Loucy (cell line): ENCODE data around the gene MANSC4.

Experiments
- H2AFZ ChIP-seq: fragments of 200-600 bp; sonication (generic); 2 replicates; pipeline ENCODE4 v1.6.0; 2016; ENCODE audit warnings: antibody characterized with exemption, mild to moderate bottlenecking, low read length, moderate library complexity
- H3F3A ChIP-seq: fragments of 200-600 bp; 2 replicates; pipeline ENCODE4 v1.6.0; 2016; ENCODE audit warnings: antibody characterized with exemption, low read depth, mild to moderate bottlenecking
- H3K27me3 ChIP-seq: fragments of 200-600 bp; sonication (generic); 2 replicates; pipeline ENCODE4 v1.6.1; 2014; ENCODE audit warnings: low read length, mild to moderate bottlenecking; ENCODE audit not compliant: insufficient read depth, poor library complexity, severe bottlenecking
- H3K36me3 ChIP-seq: fragments of 200-600 bp; sonication (generic); 2 replicates; pipeline ENCODE4 v1.6.1; 2016; ENCODE audit warnings: low read length; ENCODE audit not compliant: insufficient read depth
- H3K4me1 ChIP-seq: fragments of 200-600 bp; sonication (generic); 2 replicates; pipeline ENCODE4 v1.5.1; 2014; ENCODE audit warnings: low read length, mild to moderate bottlenecking; ENCODE audit not compliant: insufficient read depth, poor library complexity, severe bottlenecking
- H3K4me2 ChIP-seq: fragments of 200-600 bp; sonication (generic); 2 replicates; pipeline ENCODE4 v1.6.0; 2014; ENCODE audit warnings: antibody characterized with exemption, low read length, low read depth, mild to moderate bottlenecking; ENCODE audit not compliant: poor library complexity, severe bottlenecking
- H3K4me3 ChIP-seq: fragments of 200-600 bp; sonication (generic); 2 replicates; pipeline ENCODE4 v1.5.1; 2014; ENCODE audit warnings: low read length, mild to moderate bottlenecking, mixed read lengths; ENCODE audit not compliant: poor library complexity, severe bottlenecking
- H3K79me2 ChIP-seq: fragments of 200-600 bp; sonication (generic); 2 replicates; pipeline ENCODE4 v1.6.1; 2014; ENCODE audit warnings: low read length; ENCODE audit not compliant: insufficient read depth
- H3K9ac ChIP-seq: fragments of 200-600 bp; sonication (generic); 2 replicates; pipeline ENCODE4 v1.6.0; 2014; ENCODE audit warnings: mild to moderate bottlenecking, low read depth, low read length, moderate library complexity; ENCODE audit not compliant: poor library complexity, severe bottlenecking
- H3K9me2 ChIP-seq: fragments of 200-600 bp; sonication (generic); replicated peaks from 2 replicates; pipeline ENCODE4 v1.6.1; 2016; ENCODE audit warnings: low read depth, low read length, mixed read lengths
- H3K9me3 ChIP-seq: fragments of 200-600 bp; sonication (generic); 2 replicates; pipeline ENCODE4 v1.6.1; 2014; ENCODE audit warnings: mild to moderate bottlenecking, antibody characterized with exemption, low read length, low read depth; ENCODE audit not compliant: insufficient read depth
- H4K20me1 ChIP-seq: fragments of 200-600 bp; sonication (generic); 2 replicates; pipeline ENCODE4 v1.6.0; 2014; ENCODE audit warnings: antibody characterized with exemption, low read length, mild to moderate bottlenecking; ENCODE audit not compliant: insufficient read depth, poor library complexity, severe bottlenecking
- EZH2phosphoT487 ChIP-seq: fragments of 200-600 bp; IDR thresholded peaks from 2 replicates; pipeline ENCODE4 v1.6.1; 2018; ENCODE audit warnings: antibody characterized with exemption, mild to moderate bottlenecking, moderate library complexity, borderline replicate concordance
- TF ChIP-seq, protein P1 (sequence below): fragments of 200-600 bp; sonication (generic); conservative IDR thresholded peaks from 2 replicates; pipeline ENCODE4 v1.5.1; 2014; ENCODE audit warnings: mild to moderate bottlenecking, antibody characterized with exemption, low read length

MANSC4 gene

DNA sequence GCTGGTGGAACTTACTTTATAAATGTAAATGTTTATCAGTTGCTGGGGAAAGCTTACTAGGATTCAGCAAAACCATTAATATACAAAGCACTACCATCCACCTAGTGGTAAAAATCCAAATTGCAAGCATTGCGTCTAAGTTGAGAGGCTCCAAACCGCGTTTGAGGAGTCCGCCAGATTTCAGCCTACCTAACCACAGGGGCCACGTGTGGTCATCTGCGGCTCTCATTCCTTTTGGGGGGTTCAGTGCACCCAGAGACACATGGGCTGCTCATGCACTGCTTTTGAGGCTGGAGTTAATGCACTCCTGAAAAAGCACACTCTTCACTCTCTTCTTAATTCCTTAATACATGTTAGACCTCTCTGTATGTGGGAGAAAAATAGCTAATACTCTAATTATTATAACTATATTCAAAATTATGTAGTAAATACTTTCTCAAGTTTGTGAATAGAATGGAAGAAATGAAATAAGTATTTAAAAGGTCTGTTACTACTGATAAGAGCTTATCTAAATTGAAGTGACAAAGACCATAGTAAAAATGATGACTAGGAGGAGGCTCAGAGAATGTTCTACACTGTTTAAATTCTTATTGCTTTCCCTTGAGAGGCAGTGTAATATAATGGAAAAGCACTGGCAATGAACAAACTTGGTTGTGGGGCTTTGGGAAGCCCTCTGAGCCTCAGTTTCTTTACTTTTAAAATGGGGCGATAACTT is 41.4 kb upstream of the MANSC4 start:
- Histone ChIP-seq H3K36me3 (no peaks in the 10 kb centered on the region), H3K4me1 (peaks cover 3% of the 10 kb centered on the region), H3K4me2 (peak overlapping the region; percentile 38), H3K9me3 (no peaks in the 10 kb centered on the region), H3K9me2 (no peaks in the 10 kb centered on the region), H3K9ac (no peak overlapping the region), H3K4me3 (peak overlapping the region; percentile 23), H2AFZ (no peak overlapping the region), H3K27me3 (no peaks in the 10 kb centered on the region), H3K79me2 (no peaks in the 10 kb centered on the region), H3F3A (no peaks in the 10 kb centered on the region), H4K20me1 (no peaks in the 10 kb centered on the region)
- TF ChIP-seq, protein P1, sequence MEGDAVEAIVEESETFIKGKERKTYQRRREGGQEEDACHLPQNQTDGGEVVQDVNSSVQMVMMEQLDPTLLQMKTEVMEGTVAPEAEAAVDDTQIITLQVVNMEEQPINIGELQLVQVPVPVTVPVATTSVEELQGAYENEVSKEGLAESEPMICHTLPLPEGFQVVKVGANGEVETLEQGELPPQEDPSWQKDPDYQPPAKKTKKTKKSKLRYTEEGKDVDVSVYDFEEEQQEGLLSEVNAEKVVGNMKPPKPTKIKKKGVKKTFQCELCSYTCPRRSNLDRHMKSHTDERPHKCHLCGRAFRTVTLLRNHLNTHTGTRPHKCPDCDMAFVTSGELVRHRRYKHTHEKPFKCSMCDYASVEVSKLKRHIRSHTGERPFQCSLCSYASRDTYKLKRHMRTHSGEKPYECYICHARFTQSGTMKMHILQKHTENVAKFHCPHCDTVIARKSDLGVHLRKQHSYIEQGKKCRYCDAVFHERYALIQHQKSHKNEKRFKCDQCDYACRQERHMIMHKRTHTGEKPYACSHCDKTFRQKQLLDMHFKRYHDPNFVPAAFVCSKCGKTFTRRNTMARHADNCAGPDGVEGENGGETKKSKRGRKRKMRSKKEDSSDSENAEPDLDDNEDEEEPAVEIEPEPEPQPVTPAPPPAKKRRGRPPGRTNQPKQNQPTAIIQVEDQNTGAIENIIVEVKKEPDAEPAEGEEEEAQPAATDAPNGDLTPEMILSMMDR, result peak; percentile 73
- TF ChIP-seq EZH2phosphoT487, result no peak

DNA sequence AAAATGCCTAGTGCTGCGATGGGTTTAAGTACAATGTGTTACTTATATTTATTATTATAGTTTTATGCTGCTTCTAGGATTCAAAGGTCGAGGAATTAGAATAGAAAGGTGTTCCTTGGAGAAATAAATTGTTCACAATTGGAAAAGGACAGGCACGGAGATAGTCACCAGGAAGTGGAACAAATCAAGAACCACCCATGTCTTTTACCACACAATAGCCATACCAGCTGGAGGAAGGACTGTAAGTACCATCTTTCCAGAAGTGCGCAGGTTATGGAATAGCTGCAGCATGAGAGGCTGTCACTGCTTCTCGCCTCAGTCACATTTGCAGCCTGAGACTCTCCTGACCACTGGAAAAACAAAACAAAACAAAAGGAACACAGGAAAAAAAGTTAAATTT is 40.5 kb upstream of the MANSC4 start:
- no peaks in the 10 kb centered on the region for H3K27me3 ChIP-seq
- H3K4me3 ChIP-seq, result no peak overlapping the region
- H3K9me2 ChIP-seq, result no peaks in the 10 kb centered on the region
- TF ChIP-seq, protein P1, result no peak
- H3F3A ChIP-seq, result no peaks in the 10 kb centered on the region
- H3K4me2 ChIP-seq, result no peak overlapping the region
- H3K9me3 ChIP-seq, result no peaks in the 10 kb centered on the region
- no peak overlapping the region for H2AFZ ChIP-seq
- H3K36me3 ChIP-seq, result no peaks in the 10 kb centered on the region
- no peak overlapping the region for H3K9ac ChIP-seq
- no peaks in the 10 kb centered on the region for H4K20me1 ChIP-seq
- H3K79me2 ChIP-seq, result no peaks in the 10 kb centered on the region
- peaks cover 3% of the 10 kb centered on the region for H3K4me1 ChIP-seq

DNA sequence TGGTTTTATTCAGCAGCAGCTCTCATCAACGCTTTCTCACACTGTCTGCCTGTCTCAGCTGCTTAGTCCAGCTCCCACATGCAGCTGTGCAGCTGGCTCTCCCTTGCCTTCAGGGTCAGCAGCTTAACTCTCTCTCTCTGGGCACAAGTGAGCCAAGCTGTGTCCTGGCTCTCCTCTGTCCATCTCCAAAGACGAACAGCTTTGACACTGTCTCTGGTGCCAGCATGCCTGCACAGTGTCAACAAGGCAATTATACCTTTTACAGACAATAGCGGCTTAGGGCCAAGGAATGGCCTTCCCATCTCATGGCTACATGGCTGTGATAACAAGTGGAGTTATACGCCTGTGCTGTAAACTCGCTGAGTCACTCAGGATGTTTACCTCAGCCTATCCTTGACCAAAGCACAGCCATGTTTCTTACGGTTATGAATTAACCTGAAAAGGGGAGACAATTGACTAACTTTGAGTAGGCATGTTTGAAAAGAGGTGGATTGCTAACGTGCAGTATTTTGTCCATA is 38.4 kb upstream of the MANSC4 start:
- H3K4me1 ChIP-seq, result peaks cover 3% of the 10 kb centered on the region
- H4K20me1 ChIP-seq, result no peaks in the 10 kb centered on the region
- H3K36me3 ChIP-seq, result no peaks in the 10 kb centered on the region
- H3K9me2 ChIP-seq, result no peaks in the 10 kb centered on the region
- H2AFZ ChIP-seq, result no peak overlapping the region
- H3K79me2 ChIP-seq, result no peaks in the 10 kb centered on the region
- H3K4me3 ChIP-seq, result no peak overlapping the region
- H3K27me3 ChIP-seq, result no peaks in the 10 kb centered on the region
- TF ChIP-seq, protein P1, result no peak
- TF ChIP-seq EZH2phosphoT487, result no peak
- no peaks in the 10 kb centered on the region for H3F3A ChIP-seq
- H3K9ac ChIP-seq, result no peak overlapping the region
- H3K4me2 ChIP-seq, result no peak overlapping the region
- no peaks in the 10 kb centered on the region for H3K9me3 ChIP-seq
